Right lobe of liver (tissue), 6 donors: ENCODE measurements around the gene AFF4. TPM values are rescaled to one million over a fixed set of nuclear protein-coding genes. Genes with fewer than 3 reads are reported as not detected.

ENCODE experiments used
- ATAC-seq, 4 donors: fragments of 200-7000 bp; cut with Tn5 transposase; one replicate each; pipeline ENCODE4 v1.9.1; 2020; ENCODE audit warnings: mild to moderate bottlenecking in 4 of 4, moderate library complexity in 4 of 4
- DNase-seq, 3 donors: peaks; one replicate each; pipeline ENCODE4 v3.0.0-alpha.2; 2020
- H3K27ac ChIP-seq, 3 donors: fragments of 200-600 bp; one replicate each; pipeline ENCODE4 v1.8.0; 2022
- H3K27me3 ChIP-seq, 2 donors: fragments of 200-600 bp; one replicate each; pipeline ENCODE4 v1.8.0; 2022
- H3K36me3 ChIP-seq, 4 donors: fragments of 200-600 bp; sonication (generic) in 1 of 4; one replicate each; pipeline versions ENCODE4 v1.5.1 to v1.8.0; 2017 to 2022; ENCODE audit warnings: control low read depth in 1 of 4
- H3K4me1 ChIP-seq, 4 donors: fragments of 200-600 bp; sonication (generic) in 1 of 4; one replicate each; pipeline versions ENCODE4 v1.5.1 to v1.8.0; 2017 to 2022; ENCODE audit warnings: control low read depth in 1 of 4
- H3K4me3 ChIP-seq, 3 donors: fragments of 200-600 bp; one replicate each; pipeline ENCODE4 v1.8.0; 2022
- H3K9me3 ChIP-seq, 4 donors: fragments of 200-600 bp; sonication (generic) in 1 of 4; one replicate each; pipeline versions ENCODE4 v1.5.1 to v1.8.0; 2017 to 2022; ENCODE audit warnings: control low read depth in 1 of 4
- POLR2A ChIP-seq: fragments of 450-650 bp; IDR thresholded peaks from one replicate; pipeline ENCODE4 v1.6.1; 2017; ENCODE audit warnings: antibody characterized with exemption, mild to moderate bottlenecking
- WGBS: methylation state at CpG from one replicate; pipeline ENCODE4 v1.1.6; 2018; ENCODE audit warnings: low coverage, low lambda C conversion rate; ENCODE audit not compliant: insufficient coverage; ENCODE audit errors: missing lambda C conversion rate; 5-methylcytosine and 5-hydroxymethylcytosine counted together
- intact Hi-C, 2 donors: fragments of 100-400 bp; cut with DNase I; formaldehyde crosslinking; loops; one replicate each; pipeline versions ENCODE4 v1.11.2 to v1.14.1; 2022
- total RNA-seq, 6 experiments: library from RNA; depleted of rRNA in 2 of 6; stranded (reverse); fragments of >200 nt in 2 of 6; fragmentation: NEBNext Ultra II Directional in 3 of 6; extraction: Animal tissue kit (Norgen Biotek cat#: 25700) in 3 of 6; gene quantifications; one replicate each; pipeline versions ENCODE4 v1.1.0 to v1.2.4, GENCODE V29; 2016 to 2023
- TF ChIP-seq, protein P1 (sequence below), 4 donors: fragments of 200-600 bp in 3 of 4; fragments of 450-650 bp in 1 of 4; IDR thresholded peaks; one replicate each; pipeline versions ENCODE4 v1.5.1 to v1.8.0; 2016 to 2022; ENCODE audit warnings: antibody characterized with exemption in 4 of 4, mild to moderate bottlenecking in 2 of 4
- donor health status: DM: no; HTN: yes; CAD: no.
- donor health status: DM: no; HTN: no; CAD: no.
- donor health status: DM: no; HTN: no; CAD: no.
- donor health status: DM: no; HTN: yes; CAD: no.
- donor health status: DM: no; HTN: yes; CAD: no.

Gene AFF4
- total RNA-seq, 6 experiments from 2014 or later, result 16.4 to 26.8 (median 20.2) TPM

- intact Hi-C loops, result loop anchor here in 1 of 2 donors (5.0 kb wide), 1 partner anchor 34 kb away; the partner anchor contains the start of gene LEAP2
- Histone ChIP-seq H3K4me1 (peaks cover 0 to 55% (median 21%) of the 10 kb centered on the region in 4 donors), H3K27ac (peak overlapping the region; percentile 94 to 98 (median 95)), H3K36me3 (no peaks in the 10 kb centered on the region), H3K9me3 (no peaks in the 10 kb centered on the region), H3K4me3 (peak overlapping the region in 1 of 3 donors; percentile 19), H3K27me3 (no peaks in the 10 kb centered on the region)
- peak; percentile 81 for TF ChIP-seq POLR2A
- TF ChIP-seq, protein P1, sequence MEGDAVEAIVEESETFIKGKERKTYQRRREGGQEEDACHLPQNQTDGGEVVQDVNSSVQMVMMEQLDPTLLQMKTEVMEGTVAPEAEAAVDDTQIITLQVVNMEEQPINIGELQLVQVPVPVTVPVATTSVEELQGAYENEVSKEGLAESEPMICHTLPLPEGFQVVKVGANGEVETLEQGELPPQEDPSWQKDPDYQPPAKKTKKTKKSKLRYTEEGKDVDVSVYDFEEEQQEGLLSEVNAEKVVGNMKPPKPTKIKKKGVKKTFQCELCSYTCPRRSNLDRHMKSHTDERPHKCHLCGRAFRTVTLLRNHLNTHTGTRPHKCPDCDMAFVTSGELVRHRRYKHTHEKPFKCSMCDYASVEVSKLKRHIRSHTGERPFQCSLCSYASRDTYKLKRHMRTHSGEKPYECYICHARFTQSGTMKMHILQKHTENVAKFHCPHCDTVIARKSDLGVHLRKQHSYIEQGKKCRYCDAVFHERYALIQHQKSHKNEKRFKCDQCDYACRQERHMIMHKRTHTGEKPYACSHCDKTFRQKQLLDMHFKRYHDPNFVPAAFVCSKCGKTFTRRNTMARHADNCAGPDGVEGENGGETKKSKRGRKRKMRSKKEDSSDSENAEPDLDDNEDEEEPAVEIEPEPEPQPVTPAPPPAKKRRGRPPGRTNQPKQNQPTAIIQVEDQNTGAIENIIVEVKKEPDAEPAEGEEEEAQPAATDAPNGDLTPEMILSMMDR (IDR thresholded peaks at IDR 0.05), result no peak
- WGBS, result 45% methylated on average over 2 of the region's 2 CpGs
- ATAC-seq (peak; percentile 70 to 86 (median 78)), DNase-seq (peak; percentile 74 to 79 (median 75))
Measured at GRCh38 chr5:132837868-132838267, 125.6 kb downstream of the AFF4 start.

DNA sequence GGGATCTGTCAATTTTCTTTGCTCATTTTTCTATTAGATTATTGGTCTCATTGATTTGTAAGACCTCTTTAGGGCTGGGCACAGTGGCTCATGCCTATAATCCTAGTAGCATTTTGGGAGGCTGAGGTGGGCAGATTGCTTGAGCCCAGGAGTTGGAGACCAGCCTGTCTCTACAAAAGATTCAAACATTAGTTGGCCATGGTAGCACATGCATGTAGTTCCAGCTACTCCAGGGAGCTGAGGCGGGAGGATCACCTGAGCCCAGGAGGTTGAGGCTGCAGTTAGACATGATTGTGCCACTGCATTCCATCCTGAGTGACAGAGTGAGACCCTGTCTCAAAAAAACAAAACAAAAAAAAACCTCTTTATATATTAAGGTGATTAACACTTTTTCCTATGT is 126.6 kb downstream of the AFF4 start:
- peaks cover 0 to 54% (median 21%) of the 10 kb centered on the region in 4 donors for H3K4me1 ChIP-seq
- no peaks in the 10 kb centered on the region for H3K9me3 ChIP-seq
- H3K4me3 ChIP-seq, result no peak overlapping the region
- intact Hi-C loops, result loop anchor here in 1 of 2 donors (5.0 kb wide), 1 partner anchor 35 kb away; the partner anchor contains the start of gene LEAP2
- no peaks in the 10 kb centered on the region for H3K27me3 ChIP-seq
- DNase-seq (no peak), ATAC-seq (no peak)
- 38% methylated on average over 1 of the region's 1 CpG for WGBS
- H3K36me3 ChIP-seq, result no peaks in the 10 kb centered on the region
- TF ChIP-seq, protein P1 (IDR thresholded peaks at IDR 0.05), result no peak
- no peak for TF ChIP-seq POLR2A
- H3K27ac ChIP-seq, result peak overlapping the region; percentile 35 to 98 (median 94)

GRCh38 chr5:132834057-132834456 is 129.4 kb downstream of the AFF4 start:
- WGBS, result 100% methylated on average over 3 of the region's 3 CpGs
- Histone ChIP-seq H3K4me1 (peaks cover 0 to 38% (median 14%) of the 10 kb centered on the region in 4 donors), H3K9me3 (no peaks in the 10 kb centered on the region), H3K4me3 (no peak overlapping the region), H3K36me3 (no peaks in the 10 kb centered on the region), H3K27ac (no peak overlapping the region), H3K27me3 (no peaks in the 10 kb centered on the region)
- TF ChIP-seq, protein P1 (IDR thresholded peaks at IDR 0.05), result no peak
- no peak for TF ChIP-seq POLR2A
- intact Hi-C loops, result no loop called here
- no peak for DNase-seq
- ATAC-seq, result no peak

- WGBS, result 88% methylated on average over 5 of the region's 5 CpGs
- H3K4me3 ChIP-seq, result no peak overlapping the region
- no peaks in the 10 kb centered on the region for H3K9me3 ChIP-seq
- ATAC-seq, result no peak
- no peak for TF ChIP-seq POLR2A
- TF ChIP-seq, protein P1 (IDR thresholded peaks at IDR 0.05), result no peak
- no peaks in the 10 kb centered on the region for H3K27me3 ChIP-seq
- DNase-seq, result no peak
- no peaks in the 10 kb centered on the region for H3K36me3 ChIP-seq
- intact Hi-C loops, result no loop called here
- no peak overlapping the region for H3K27ac ChIP-seq
- H3K4me1 ChIP-seq, result peaks cover 0 to 39% (median 15%) of the 10 kb centered on the region in 4 donors
Measured at GRCh38 chr5:132832612-132833011, 130.8 kb downstream of the AFF4 start.
